Erythroblast (primary cell): ENCODE results near the gene SGSH.

Experiments used
- GATA1 ChIP-seq: IDR thresholded peaks from 2 replicates; pipeline ENCODE4 v1.6.1; 2011; ENCODE audit warnings: low read depth, mild to moderate bottlenecking, control low read depth, low read length, moderate library complexity
- POLR2A ChIP-seq: IDR thresholded peaks from 2 replicates; pipeline ENCODE4 v1.6.1; 2011; ENCODE audit warnings: mild to moderate bottlenecking, low read length

DNA sequence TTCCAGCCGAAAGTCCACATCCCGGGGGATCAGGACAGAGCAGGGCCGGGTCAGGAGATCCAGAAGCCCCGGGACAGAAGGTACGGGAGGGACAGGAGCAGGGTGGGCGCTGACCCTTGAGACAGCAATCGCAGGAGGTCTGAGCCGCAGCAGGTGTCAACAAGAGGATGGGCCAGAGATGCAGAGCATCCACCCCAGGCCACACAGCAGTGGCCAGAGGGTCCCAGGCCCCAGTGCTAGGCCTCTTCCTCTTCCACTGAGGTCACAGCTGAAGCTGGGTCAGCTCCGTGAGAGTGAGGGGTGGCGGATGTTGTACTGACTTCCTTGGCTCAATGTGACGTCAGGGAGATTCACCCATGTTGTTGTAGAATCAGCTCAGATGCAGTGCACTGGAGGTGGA, 31.8 kb upstream of the SGSH start:
- TF ChIP-seq POLR2A: no peak
- TF ChIP-seq GATA1: no peak
